Ovary (tissue), 9 donors: ENCODE results near the gene TNS1. TPM values are rescaled to one million over a fixed set of nuclear protein-coding genes. Genes with fewer than 3 reads are reported as not detected.
A peak's percentile ranks its signal among the peaks of the same experiment; 100 is the strongest.

Experiments
- DNase-seq, 5 donors: peaks; one replicate each; pipeline ENCODE4 v3.0.0-alpha.2; 2019 to 2020
- H3K27ac ChIP-seq, 2 donors: fragments of 200-600 bp; one replicate each; pipeline versions ENCODE4 v1.5.1 to v1.8.0; 2019 to 2022
- H3K27me3 ChIP-seq: fragments of 200-600 bp; one replicate; pipeline ENCODE4 v1.8.0; 2022
- H3K36me3 ChIP-seq: fragments of 200-600 bp; sonication (generic); one replicate; pipeline ENCODE4 v1.5.1; 2019
- H3K4me1 ChIP-seq: one replicate; pipeline ENCODE4 v1.8.1; 2013; ENCODE audit warnings: mild to moderate bottlenecking, moderate library complexity; ENCODE audit not compliant: insufficient read depth
- H3K4me3 ChIP-seq: fragments of 200-600 bp; sonication (generic); one replicate; pipeline ENCODE4 v1.5.1; 2017
- H3K9me3 ChIP-seq, 2 donors: fragments of 200-600 bp in 1 of 2; sonication (generic) in 1 of 2; one replicate each; pipeline versions ENCODE4 v1.5.1 to v1.8.1; 2013 to 2019; ENCODE audit warnings: mild to moderate bottlenecking in 1 of 2, moderate library complexity in 1 of 2
- CTCF ChIP-seq, 3 donors: fragments of 450-650 bp in 2 of 3; fragments of 200-600 bp in 1 of 3; IDR thresholded peaks; one replicate each; pipeline versions ENCODE4 v1.5.1 to v1.8.0; 2016 to 2022; ENCODE audit warnings: antibody characterized with exemption in 3 of 3, mild to moderate bottlenecking in 1 of 3
- EP300 ChIP-seq: sonication (generic); formaldehyde crosslinking; IDR thresholded peaks from one replicate; pipeline ENCODE4 v1.6.1; 2017; ENCODE audit warnings: antibody characterized with exemption
- POLR2A ChIP-seq: fragments of 450-650 bp; IDR thresholded peaks from one replicate; pipeline ENCODE4 v1.6.1; 2017; ENCODE audit warnings: antibody characterized with exemption, mild to moderate bottlenecking, moderate library complexity
- WGBS, 3 donors: extraction: QIAGEN DNeasy Blood & Tissue Kit in 1 of 3; methylation state at CpG; one replicate each; pipeline versions ENCODE4 v1.1.5 to v1.1.7; 2013 to 2017; 5-methylcytosine and 5-hydroxymethylcytosine counted together
- intact Hi-C, 4 donors: fragments of 100-400 bp; cut with DNase I; formaldehyde crosslinking; loops; one replicate each; pipeline versions ENCODE4 v1.11.0 to v1.15.1; 2022 to 2023
- polyA plus RNA-seq, 2 donors: library from polyadenylated mRNA; stranded (reverse); fragments of 200-250 nt in 1 of 2; fragments of 350-450 nt in 1 of 2; fragmentation: Illumina TruSeq in 1 of 2; extraction: RNeasy Lipid Tissue Mini Kit (QIAGEN cat#74804) in 1 of 2; gene quantifications; one replicate each; pipeline ENCODE4 v1.2.3, GENCODE V29; 2013 to 2014
- total RNA-seq, 7 donors: library from RNA; depleted of rRNA in 2 of 7; stranded (reverse); fragments of >200 nt in 2 of 7; fragmentation: NEBNext Ultra II Directional in 3 of 7; extraction: Animal tissue kit (Norgen Biotek cat#: 25700) in 3 of 7; gene quantifications; one replicate each; pipeline versions ENCODE4 v1.1.0 to v1.2.4, GENCODE V29; 2016 to 2023
- donor health status: DM: no; HTN: no; CAD: no; lungs with moderate emphysema.
- donor health status: DM: no; HTN: no; CAD: no.
- donor health status: Bipolar disorder and iron deficiency.
- donor health status: DM: yes; HTN: yes; CAD: no.
- donor health status: DM: no; HTN: no; CAD: no.
- donor health status: DM: yes; HTN: yes; CAD: no.

Gene TNS1
- total and polyA plus RNA-seq, 9 donors = 140 to 568 (median 356) TPM

DNA sequence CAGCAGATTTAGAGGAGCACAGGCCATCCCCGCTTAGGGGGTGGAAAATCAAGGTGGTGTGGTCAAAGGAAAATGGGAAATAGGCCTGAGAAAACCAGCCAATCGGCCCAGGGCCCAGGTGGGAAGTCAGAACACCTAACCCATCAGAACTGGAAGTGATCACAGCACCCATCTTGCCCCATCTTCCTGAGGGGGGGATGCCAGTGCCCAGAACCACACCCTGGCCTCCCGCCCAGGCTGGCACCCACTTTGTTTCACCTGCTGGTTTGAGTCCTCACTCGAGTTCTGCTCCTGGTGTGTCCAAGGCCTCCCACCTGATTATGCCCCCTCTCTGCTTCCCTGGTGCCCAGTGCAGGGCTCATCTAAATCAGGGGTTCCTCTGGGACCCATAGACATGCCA is 174.5 kb downstream of the TNS1 start:
- H3K27me3 ChIP-seq = no peaks in the 10 kb centered on the region
- peaks cover 13% of the 10 kb centered on the region for H3K4me1 ChIP-seq
- DNase-seq = no peak
- H3K4me3 ChIP-seq = no peak overlapping the region
- no peaks in the 10 kb centered on the region for H3K9me3 ChIP-seq
- no peak for TF ChIP-seq POLR2A
- TF ChIP-seq CTCF (IDR thresholded peaks at IDR 0.05) = no peak
- TF ChIP-seq EP300 = no peak
- H3K36me3 ChIP-seq = no peaks in the 10 kb centered on the region
- WGBS, 3 donors = 72 to 80% (median 79%) methylated on average over 4 of the region's 4 CpGs
- intact Hi-C loops = no loop called here
- peak overlapping the region; percentile 6 to 57 for H3K27ac ChIP-seq

DNA sequence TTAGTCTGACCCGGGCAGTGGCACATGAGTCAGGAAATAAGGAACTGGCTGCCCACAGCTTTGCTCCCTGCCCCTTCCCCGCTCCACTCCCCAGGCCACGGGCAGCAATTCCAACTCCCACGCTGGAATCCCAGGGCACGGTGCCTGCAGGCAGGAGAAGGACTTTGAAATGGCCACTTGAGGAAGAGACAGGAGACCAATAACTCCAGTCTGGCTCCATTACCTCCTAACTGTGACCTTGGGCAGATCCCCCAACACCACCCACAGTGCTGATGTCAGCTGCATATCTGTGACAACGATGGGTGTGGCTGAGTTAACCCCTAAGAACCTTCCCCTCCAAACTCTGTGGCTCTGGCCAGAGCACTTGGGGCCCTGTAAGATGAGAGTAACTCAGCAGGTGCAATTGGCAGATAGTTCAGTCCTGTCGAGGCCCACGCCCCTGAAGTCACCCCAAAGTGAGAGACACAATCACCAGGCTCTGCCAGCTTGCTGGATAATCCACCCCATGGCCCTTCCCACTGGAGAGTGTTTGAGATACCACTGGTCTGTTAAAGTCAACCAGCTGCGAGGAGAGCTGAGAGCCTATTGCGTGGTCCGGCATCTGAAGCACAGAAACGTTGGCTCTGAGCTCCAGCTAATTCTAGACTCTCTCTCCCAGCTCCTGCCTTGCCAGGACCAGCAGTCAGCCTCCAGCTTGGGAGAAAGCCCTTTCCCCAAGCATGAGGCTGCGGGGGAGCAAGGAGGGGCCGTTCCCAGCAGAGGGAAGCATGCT is 175.2 kb downstream of the TNS1 start:
- no peaks in the 10 kb centered on the region for H3K9me3 ChIP-seq
- no peak overlapping the region for H3K4me3 ChIP-seq
- TF ChIP-seq CTCF (IDR thresholded peaks at IDR 0.05) (no peak), POLR2A (no peak), EP300 (no peak)
- peak overlapping the region; percentile 6 to 57 for H3K27ac ChIP-seq
- DNase-seq = peak; percentile 53 to 76 (median 64)
- peaks cover 13% of the 10 kb centered on the region for H3K4me1 ChIP-seq
- 11 to 20% (median 14%) methylated on average over 14 of the region's 14 CpGs for WGBS, 3 donors
- no peaks in the 10 kb centered on the region for H3K36me3 ChIP-seq
- intact Hi-C loops = no loop called here
- no peaks in the 10 kb centered on the region for H3K27me3 ChIP-seq

DNA sequence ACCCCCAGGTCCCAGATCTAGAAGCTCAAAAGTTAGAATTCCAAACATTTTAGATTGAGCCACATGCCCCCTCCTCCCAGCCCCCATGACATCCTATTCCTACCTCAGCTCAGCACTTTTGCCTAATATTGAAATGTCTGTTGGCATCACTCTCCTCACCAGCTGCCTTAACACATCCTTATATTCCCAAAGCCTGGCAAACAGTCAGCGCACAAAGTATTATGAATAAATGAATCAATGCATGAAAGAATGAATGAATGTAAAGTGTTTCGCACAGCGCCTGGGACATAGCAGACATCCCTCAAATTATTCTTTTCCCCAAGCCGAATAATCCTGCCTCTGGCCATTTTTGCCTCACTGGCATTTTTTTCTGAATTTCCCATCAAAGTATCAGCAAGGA is 175.8 kb downstream of the TNS1 start:
- no peaks in the 10 kb centered on the region for H3K36me3 ChIP-seq
- H3K27me3 ChIP-seq = no peaks in the 10 kb centered on the region
- intact Hi-C loops = no loop called here
- H3K4me1 ChIP-seq = peaks cover 13% of the 10 kb centered on the region
- no peak for DNase-seq
- TF ChIP-seq POLR2A (no peak), EP300 (no peak), CTCF (IDR thresholded peaks at IDR 0.05) (no peak)
- H3K9me3 ChIP-seq = no peaks in the 10 kb centered on the region
- WGBS, 3 donors = 83 to 86% (median 84%) methylated on average over 4 of the region's 4 CpGs
- no peak overlapping the region for H3K4me3 ChIP-seq
- peak overlapping the region in 1 of 2 donors; percentile 57 for H3K27ac ChIP-seq

DNA sequence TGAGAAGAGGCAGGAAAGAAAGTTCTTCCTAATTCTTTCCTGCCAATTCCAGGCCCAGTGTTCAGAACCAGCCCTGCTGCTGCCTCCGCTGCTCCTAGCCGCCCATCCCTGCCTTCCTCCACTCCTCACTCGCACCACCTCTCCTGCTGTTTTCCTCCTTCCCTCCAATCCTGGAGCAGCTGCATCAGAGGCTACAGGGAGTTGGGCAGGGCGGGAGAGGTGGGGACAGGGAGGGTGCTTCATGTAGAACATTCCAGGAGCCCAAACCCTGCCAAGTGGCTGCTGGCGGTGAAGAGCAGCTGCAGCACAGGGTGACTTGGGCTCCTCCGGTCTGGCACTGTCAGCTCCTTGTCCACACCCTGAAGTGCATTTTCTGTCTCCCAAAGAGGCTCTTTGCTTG is 176.3 kb downstream of the TNS1 start:
- H3K4me1 ChIP-seq = peaks cover 13% of the 10 kb centered on the region
- intact Hi-C loops = no loop called here
- no peaks in the 10 kb centered on the region for H3K9me3 ChIP-seq
- H3K27me3 ChIP-seq = no peaks in the 10 kb centered on the region
- no peak for DNase-seq
- H3K4me3 ChIP-seq = no peak overlapping the region
- TF ChIP-seq CTCF (IDR thresholded peaks at IDR 0.05) (no peak), POLR2A (no peak)
- peak overlapping the region in 1 of 2 donors; percentile 57 for H3K27ac ChIP-seq
- H3K36me3 ChIP-seq = no peaks in the 10 kb centered on the region
- 58 to 70% (median 66%) methylated on average over 6 of the region's 6 CpGs for WGBS, 3 donors
